Activated naive CD4-positive, alpha-beta T cell treated with anti-CD3 and anti-CD28 coated beads, Interleukin-2, amount 10 ng/mL, durations not matched to agents 7 days and 5 days (primary cell): ENCODE measurements around the gene KCNH6.
A peak's percentile ranks its signal among the peaks of the same experiment; 100 is the strongest.

Experiments used
- CTCF ChIA-PET: fragments of 350-600 bp; sonication (Branson Sonifier 250); formaldehyde crosslinking; loops from one replicate; lab custom pipeline; 2021; ENCODE audit warnings: antibody characterized with exemption; lab: Charles Lee
- DNase-seq: peaks from one replicate; pipeline ENCODE4 v3.0.0-alpha.2; 2020
- H3K27ac Mint-ChIP-seq: one replicate; pipeline ENCODE4 v1.8.0; 2021; ENCODE audit warnings: mild to moderate bottlenecking, moderate library complexity, mixed read lengths
- H3K27me3 Mint-ChIP-seq: one replicate; pipeline ENCODE4 v1.8.0; 2021; ENCODE audit warnings: mild to moderate bottlenecking, mixed read lengths
- H3K36me3 Mint-ChIP-seq: one replicate; pipeline ENCODE4 v1.8.0; 2021; ENCODE audit warnings: mixed read lengths
- H3K4me1 Mint-ChIP-seq: one replicate; pipeline ENCODE4 v1.8.0; 2021; ENCODE audit warnings: mixed read lengths
- H3K4me3 Mint-ChIP-seq: one replicate; pipeline ENCODE4 v1.8.0; 2021; ENCODE audit warnings: mild to moderate bottlenecking, moderate library complexity, mixed read lengths
- H3K9me3 Mint-ChIP-seq: one replicate; pipeline ENCODE4 v1.8.0; 2021; ENCODE audit warnings: mixed read lengths

KCNH6 gene

GRCh38 chr17:63480826-63481487, 42.2 kb upstream of the KCNH6 start:
- no peak overlapping the region for H3K4me3 Mint-ChIP-seq
- H3K27ac Mint-ChIP-seq = no peak overlapping the region
- no peaks in the 10 kb centered on the region for H3K36me3 Mint-ChIP-seq
- peaks cover 60% of the 10 kb centered on the region for H3K27me3 Mint-ChIP-seq
- CTCF ChIA-PET = interaction anchor here (1.3 to 8.7 kb wide), 4 partner anchors 12 to 137 kb away, joined by 3 to 235 read pairs (median 8); no protein-coding TSS in a partner anchor
- peaks cover 14% of the 10 kb centered on the region for H3K4me1 Mint-ChIP-seq
- DNase-seq = peak; percentile 17
- no peaks in the 10 kb centered on the region for H3K9me3 Mint-ChIP-seq

GRCh38 chr17:63481488-63481870, 41.7 kb upstream of the KCNH6 start:
- CTCF ChIA-PET = interaction anchor here (1.1 to 8.7 kb wide), 4 partner anchors 47 to 136 kb away, joined by 3 to 235 read pairs (median 5); no protein-coding TSS in a partner anchor
- Mint-ChIP-seq H3K4me1 (peaks cover 11% of the 10 kb centered on the region), H3K27me3 (peaks cover 55% of the 10 kb centered on the region), H3K4me3 (no peak overlapping the region), H3K36me3 (no peaks in the 10 kb centered on the region), H3K9me3 (no peaks in the 10 kb centered on the region), H3K27ac (no peak overlapping the region)
- peak; percentile 11 for DNase-seq

GRCh38 chr17:63482509-63482908, 40.6 kb upstream of the KCNH6 start:
- Mint-ChIP-seq H3K27ac (no peak overlapping the region), H3K36me3 (no peaks in the 10 kb centered on the region), H3K4me3 (no peak overlapping the region), H3K27me3 (peaks cover 45% of the 10 kb centered on the region), H3K4me1 (peaks cover 10% of the 10 kb centered on the region), H3K9me3 (no peaks in the 10 kb centered on the region)
- no peak for DNase-seq
- CTCF ChIA-PET = interaction anchor here (1.1 to 8.7 kb wide), 3 partner anchors 55 to 129 kb away, joined by 3 to 235 read pairs (median 4); no protein-coding TSS in a partner anchor

- no peak for DNase-seq
- Mint-ChIP-seq H3K4me3 (no peak overlapping the region), H3K4me1 (peaks cover 5% of the 10 kb centered on the region), H3K27ac (no peak overlapping the region), H3K27me3 (peaks cover 40% of the 10 kb centered on the region), H3K9me3 (no peaks in the 10 kb centered on the region), H3K36me3 (no peaks in the 10 kb centered on the region)
- CTCF ChIA-PET = interaction anchor here (1.4 to 8.7 kb wide), 2 partner anchors 55 to 76 kb away, joined by 3 to 235 read pairs; no protein-coding TSS in a partner anchor
These were observed 40.1 kb upstream of the KCNH6 start for GRCh38 chr17:63483038-63483437.

- no peak for DNase-seq
- H3K9me3 Mint-ChIP-seq = no peaks in the 10 kb centered on the region
- no peak overlapping the region for H3K27ac Mint-ChIP-seq
- H3K4me3 Mint-ChIP-seq = no peak overlapping the region
- peaks cover 31% of the 10 kb centered on the region for H3K27me3 Mint-ChIP-seq
- CTCF ChIA-PET = interaction anchor here (1.4 to 8.7 kb wide), 2 partner anchors 56 to 77 kb away, joined by 3 to 235 read pairs; no protein-coding TSS in a partner anchor
- H3K36me3 Mint-ChIP-seq = no peaks in the 10 kb centered on the region
- peaks cover 2% of the 10 kb centered on the region for H3K4me1 Mint-ChIP-seq
These were observed 39.2 kb upstream of the KCNH6 start for GRCh38 chr17:63483655-63484575.

GRCh38 chr17:63486317-63487013, 36.7 kb upstream of the KCNH6 start:
- Mint-ChIP-seq H3K4me1 (no peaks in the 10 kb centered on the region), H3K4me3 (no peak overlapping the region), H3K27me3 (peaks cover 19% of the 10 kb centered on the region), H3K9me3 (no peaks in the 10 kb centered on the region), H3K36me3 (no peaks in the 10 kb centered on the region), H3K27ac (no peak overlapping the region)
- no peak for DNase-seq
- CTCF ChIA-PET = interaction anchor here (0.9 to 1.4 kb wide), 2 partner anchors 8 to 60 kb away, joined by 4 to 5 read pairs; no protein-coding TSS in a partner anchor

- H3K4me1 Mint-ChIP-seq = no peaks in the 10 kb centered on the region
- no peak for DNase-seq
- no peaks in the 10 kb centered on the region for H3K36me3 Mint-ChIP-seq
- no peak overlapping the region for H3K4me3 Mint-ChIP-seq
- no peak overlapping the region for H3K27ac Mint-ChIP-seq
- CTCF ChIA-PET = interaction anchor here (0.9 to 1.4 kb wide), 2 partner anchors 8 to 60 kb away, joined by 4 to 5 read pairs; no protein-coding TSS in a partner anchor
- no peaks in the 10 kb centered on the region for H3K9me3 Mint-ChIP-seq
- peaks cover 18% of the 10 kb centered on the region for H3K27me3 Mint-ChIP-seq
These were observed 36.2 kb upstream of the KCNH6 start for GRCh38 chr17:63487014-63487339.

GRCh38 chr17:63488851-63489250, 34.3 kb upstream of the KCNH6 start:
- H3K27ac Mint-ChIP-seq = no peak overlapping the region
- H3K36me3 Mint-ChIP-seq = no peaks in the 10 kb centered on the region
- CTCF ChIA-PET = interaction anchor here (1.1 kb wide), 1 partner anchor 63 kb away, joined by 5 read pairs; no protein-coding TSS in a partner anchor
- H3K4me1 Mint-ChIP-seq = no peaks in the 10 kb centered on the region
- DNase-seq = no peak
- no peak overlapping the region for H3K4me3 Mint-ChIP-seq
- no peaks in the 10 kb centered on the region for H3K9me3 Mint-ChIP-seq
- H3K27me3 Mint-ChIP-seq = peaks cover 11% of the 10 kb centered on the region

GRCh38 chr17:63489291-63489690, 33.9 kb upstream of the KCNH6 start:
- Mint-ChIP-seq H3K4me1 (no peaks in the 10 kb centered on the region), H3K4me3 (no peak overlapping the region), H3K27me3 (peaks cover 11% of the 10 kb centered on the region), H3K36me3 (no peaks in the 10 kb centered on the region), H3K27ac (no peak overlapping the region), H3K9me3 (no peaks in the 10 kb centered on the region)
- CTCF ChIA-PET = interaction anchor here (0.6 kb wide), 1 partner anchor 491 kb away, joined by 4 read pairs; no protein-coding TSS in a partner anchor
- DNase-seq = no peak

- Mint-ChIP-seq H3K27me3 (peaks cover 11% of the 10 kb centered on the region), H3K4me3 (no peak overlapping the region), H3K4me1 (no peaks in the 10 kb centered on the region), H3K27ac (no peak overlapping the region), H3K36me3 (no peaks in the 10 kb centered on the region), H3K9me3 (no peaks in the 10 kb centered on the region)
- no peak for DNase-seq
- CTCF ChIA-PET = no interaction called here
These were observed 32.8 kb upstream of the KCNH6 start for GRCh38 chr17:63490329-63490728.

- CTCF ChIA-PET = no interaction called here
- H3K27me3 Mint-ChIP-seq = peaks cover 11% of the 10 kb centered on the region
These were observed 32.2 kb upstream of the KCNH6 start for GRCh38 chr17:63490858-63491400.

GRCh38 chr17:63491413-63491812, 31.7 kb upstream of the KCNH6 start:
- Mint-ChIP-seq H3K27ac (no peak overlapping the region), H3K4me1 (no peaks in the 10 kb centered on the region), H3K4me3 (no peak overlapping the region), H3K36me3 (no peaks in the 10 kb centered on the region), H3K27me3 (peaks cover 11% of the 10 kb centered on the region), H3K9me3 (no peaks in the 10 kb centered on the region)
- CTCF ChIA-PET = no interaction called here
- no peak for DNase-seq

More at GRCh38 chr17:63490858-63491400, 32.2 kb upstream of the KCNH6 start:
- DNase-seq = no peak
- H3K4me3 Mint-ChIP-seq = no peak overlapping the region
- H3K9me3 Mint-ChIP-seq = no peaks in the 10 kb centered on the region
- no peak overlapping the region for H3K27ac Mint-ChIP-seq
- H3K36me3 Mint-ChIP-seq = no peaks in the 10 kb centered on the region
- H3K4me1 Mint-ChIP-seq = no peaks in the 10 kb centered on the region

- CTCF ChIA-PET = no interaction called here
- H3K4me3 Mint-ChIP-seq = no peak overlapping the region
These were observed 31.1 kb upstream of the KCNH6 start for GRCh38 chr17:63491977-63492618.

More at GRCh38 chr17:63491977-63492618, 31.1 kb upstream of the KCNH6 start:
- DNase-seq = no peak
- Mint-ChIP-seq H3K9me3 (no peaks in the 10 kb centered on the region), H3K27ac (no peak overlapping the region), H3K4me1 (no peaks in the 10 kb centered on the region), H3K27me3 (peaks cover 11% of the 10 kb centered on the region), H3K36me3 (no peaks in the 10 kb centered on the region)
